ENCODE data around the gene ADNP.

DNA sequence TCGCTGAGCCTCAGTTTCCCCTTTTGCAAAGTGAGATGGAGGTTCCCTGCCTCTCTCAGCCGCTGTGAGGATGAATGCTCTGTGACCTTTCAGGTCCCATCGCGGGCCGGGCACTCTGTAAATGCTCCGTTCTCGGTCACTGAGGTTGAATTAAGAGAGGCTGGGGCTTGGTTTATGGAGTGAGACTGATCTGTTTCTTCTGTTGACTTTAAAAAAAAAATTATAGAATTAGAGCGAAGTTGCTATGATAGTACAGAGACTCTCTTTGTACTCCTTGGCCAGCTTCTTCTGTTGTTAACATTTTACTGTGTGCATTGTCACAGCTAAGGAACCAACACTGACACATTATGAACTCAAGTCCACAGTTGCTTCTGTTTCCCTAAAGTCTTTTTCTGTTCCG, 64.4 kb downstream of the ADNP start:
- TF ChIP-seq EP300 (IDR thresholded peaks at IDR 0.05; ENCODE audit: borderline replicate concordance) (no peak), TCF12 (IDR thresholded peaks at IDR 0.05; ENCODE audit: low read depth) (no peak), TAF1 (IDR thresholded peaks at IDR 0.05; ENCODE audit: low read depth) (no peak), NFIC (IDR thresholded peaks at IDR 0.05) (no peak), YY1 (IDR thresholded peaks at IDR 0.05; ENCODE audit: low read depth) (no peak)
- TF ChIP-seq, protein P1, sequence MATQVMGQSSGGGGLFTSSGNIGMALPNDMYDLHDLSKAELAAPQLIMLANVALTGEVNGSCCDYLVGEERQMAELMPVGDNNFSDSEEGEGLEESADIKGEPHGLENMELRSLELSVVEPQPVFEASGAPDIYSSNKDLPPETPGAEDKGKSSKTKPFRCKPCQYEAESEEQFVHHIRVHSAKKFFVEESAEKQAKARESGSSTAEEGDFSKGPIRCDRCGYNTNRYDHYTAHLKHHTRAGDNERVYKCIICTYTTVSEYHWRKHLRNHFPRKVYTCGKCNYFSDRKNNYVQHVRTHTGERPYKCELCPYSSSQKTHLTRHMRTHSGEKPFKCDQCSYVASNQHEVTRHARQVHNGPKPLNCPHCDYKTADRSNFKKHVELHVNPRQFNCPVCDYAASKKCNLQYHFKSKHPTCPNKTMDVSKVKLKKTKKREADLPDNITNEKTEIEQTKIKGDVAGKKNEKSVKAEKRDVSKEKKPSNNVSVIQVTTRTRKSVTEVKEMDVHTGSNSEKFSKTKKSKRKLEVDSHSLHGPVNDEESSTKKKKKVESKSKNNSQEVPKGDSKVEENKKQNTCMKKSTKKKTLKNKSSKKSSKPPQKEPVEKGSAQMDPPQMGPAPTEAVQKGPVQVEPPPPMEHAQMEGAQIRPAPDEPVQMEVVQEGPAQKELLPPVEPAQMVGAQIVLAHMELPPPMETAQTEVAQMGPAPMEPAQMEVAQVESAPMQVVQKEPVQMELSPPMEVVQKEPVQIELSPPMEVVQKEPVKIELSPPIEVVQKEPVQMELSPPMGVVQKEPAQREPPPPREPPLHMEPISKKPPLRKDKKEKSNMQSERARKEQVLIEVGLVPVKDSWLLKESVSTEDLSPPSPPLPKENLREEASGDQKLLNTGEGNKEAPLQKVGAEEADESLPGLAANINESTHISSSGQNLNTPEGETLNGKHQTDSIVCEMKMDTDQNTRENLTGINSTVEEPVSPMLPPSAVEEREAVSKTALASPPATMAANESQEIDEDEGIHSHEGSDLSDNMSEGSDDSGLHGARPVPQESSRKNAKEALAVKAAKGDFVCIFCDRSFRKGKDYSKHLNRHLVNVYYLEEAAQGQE (IDR thresholded peaks at IDR 0.05; ENCODE audit: low read depth) = no peak
- TF ChIP-seq, protein P2, sequence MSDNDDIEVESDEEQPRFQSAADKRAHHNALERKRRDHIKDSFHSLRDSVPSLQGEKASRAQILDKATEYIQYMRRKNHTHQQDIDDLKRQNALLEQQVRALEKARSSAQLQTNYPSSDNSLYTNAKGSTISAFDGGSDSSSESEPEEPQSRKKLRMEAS (IDR thresholded peaks at IDR 0.05) = no peak

Measured in Ishikawa (cell line).